ENCODE data around the gene SLC7A6OS. TPM values are rescaled to one million over a fixed set of nuclear protein-coding genes. Genes with fewer than 3 reads are reported as not detected.

The SLC7A6OS gene
- total RNA-seq, 1 experiment from 2014 or later: 24.5 TPM

GRCh38 chr16:68297908-68298307, 12.8 kb downstream of the SLC7A6OS start:
- Histone ChIP-seq H2AFZ (ENCODE audit: low read length) (no peak overlapping the region), H3K79me2 (ENCODE audit: insufficient read depth, low read length) (no peaks in the 10 kb centered on the region), H4K5ac (ENCODE audit: insufficient read length, low read depth, low read length) (no peak overlapping the region), H4K91ac (ENCODE audit: insufficient read length, low read depth, low read length) (no peak overlapping the region), H3K18ac (ENCODE audit: insufficient read length, low read depth, low read length) (no peak overlapping the region), H4K20me1 (ENCODE audit: control insufficient read depth, insufficient read depth, insufficient read length) (no peaks in the 10 kb centered on the region), H3K4ac (ENCODE audit: low read depth, low read length) (no peak overlapping the region), H3K27me3 (ENCODE audit: insufficient read depth, low read length) (no peaks in the 10 kb centered on the region), H3T11ph (ENCODE audit: low read length) (no peak overlapping the region), H3K23ac (ENCODE audit: insufficient read length, low read depth, low read length) (no peak overlapping the region), H2BK12ac (ENCODE audit: insufficient read length, low read depth, low read length) (no peak overlapping the region), H3K56ac (ENCODE audit: insufficient read length, low read depth, low read length) (no peak overlapping the region), H2BK20ac (ENCODE audit: low read depth, low read length, poor library complexity, severe bottlenecking) (no peak overlapping the region), H3K27ac (ENCODE audit: insufficient read length, low read depth, low read length) (no peak overlapping the region), H2BK5ac (ENCODE audit: insufficient read length, low read length) (no peak overlapping the region), H2AK5ac (ENCODE audit: insufficient read length, low read length) (no peak overlapping the region), H3K4me2 (ENCODE audit: insufficient read depth, insufficient read length, low read length) (no peak overlapping the region), H3K4me1 (ENCODE audit: insufficient read depth, low read length) (no peaks in the 10 kb centered on the region), H2BK15ac (ENCODE audit: low read depth, low read length) (no peak overlapping the region), H3K23me2 (ENCODE audit: insufficient read length, low read depth, low read length, poor library complexity, severe bottlenecking) (no peaks in the 10 kb centered on the region), H3K9me3 (ENCODE audit: control insufficient read depth, low read depth, low read length) (no peaks in the 10 kb centered on the region), H4K8ac (replicated peaks; ENCODE audit: insufficient read length, low read depth, low read length) (no peak overlapping the region), H3K9ac (ENCODE audit: extremely low read depth, insufficient read length, low read length) (no peak overlapping the region), H3K14ac (ENCODE audit: insufficient read depth, low read length) (no peak overlapping the region), H3K79me1 (ENCODE audit: insufficient read depth, low read depth, low read length, poor library complexity, severe bottlenecking) (no peaks in the 10 kb centered on the region), H2BK120ac (ENCODE audit: low read depth, low read length, poor library complexity, severe bottlenecking) (no peak overlapping the region)
- Mint-ChIP-seq H3K4me1 (0 out of 4 replicates have a peak, but pooled peaks cover 0 to 2% of the 10 kb centered on the region in 2 experiments), H3K27ac (no peak overlapping the region), H3K27me3 (ENCODE audit: low read depth) (no peaks in the 10 kb centered on the region; the same call in 1 of the 2 replicates), H3K9me3 (no peaks in the 10 kb centered on the region), H3K36me3 (ENCODE audit: insufficient read depth in 1 of 3, low read depth in 3 of 3) (peaks cover 21 to 86% (median 50%) of the 10 kb centered on the region in 3 experiments; a peak in 6 of 7 replicates), H3K4me3 (no peak overlapping the region)
- no CpG with 5 or more reads among the region's 3 CpGs for WGBS (ENCODE audit: extremely low coverage, insufficient read length, low lambda C conversion rate)
- no peak for DNase-seq
- TF ChIP-seq, protein P1, sequence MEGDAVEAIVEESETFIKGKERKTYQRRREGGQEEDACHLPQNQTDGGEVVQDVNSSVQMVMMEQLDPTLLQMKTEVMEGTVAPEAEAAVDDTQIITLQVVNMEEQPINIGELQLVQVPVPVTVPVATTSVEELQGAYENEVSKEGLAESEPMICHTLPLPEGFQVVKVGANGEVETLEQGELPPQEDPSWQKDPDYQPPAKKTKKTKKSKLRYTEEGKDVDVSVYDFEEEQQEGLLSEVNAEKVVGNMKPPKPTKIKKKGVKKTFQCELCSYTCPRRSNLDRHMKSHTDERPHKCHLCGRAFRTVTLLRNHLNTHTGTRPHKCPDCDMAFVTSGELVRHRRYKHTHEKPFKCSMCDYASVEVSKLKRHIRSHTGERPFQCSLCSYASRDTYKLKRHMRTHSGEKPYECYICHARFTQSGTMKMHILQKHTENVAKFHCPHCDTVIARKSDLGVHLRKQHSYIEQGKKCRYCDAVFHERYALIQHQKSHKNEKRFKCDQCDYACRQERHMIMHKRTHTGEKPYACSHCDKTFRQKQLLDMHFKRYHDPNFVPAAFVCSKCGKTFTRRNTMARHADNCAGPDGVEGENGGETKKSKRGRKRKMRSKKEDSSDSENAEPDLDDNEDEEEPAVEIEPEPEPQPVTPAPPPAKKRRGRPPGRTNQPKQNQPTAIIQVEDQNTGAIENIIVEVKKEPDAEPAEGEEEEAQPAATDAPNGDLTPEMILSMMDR (conservative IDR thresholded peaks at IDR 0.05): no peak
